ENCODE measurements around the gene CAMK1G. TPM values are rescaled to one million over a fixed set of nuclear protein-coding genes. Genes with fewer than 3 reads are reported as not detected.

Gene CAMK1G
- total RNA-seq, 1 experiment from 2014 or later, result 7.3 TPM

DNA sequence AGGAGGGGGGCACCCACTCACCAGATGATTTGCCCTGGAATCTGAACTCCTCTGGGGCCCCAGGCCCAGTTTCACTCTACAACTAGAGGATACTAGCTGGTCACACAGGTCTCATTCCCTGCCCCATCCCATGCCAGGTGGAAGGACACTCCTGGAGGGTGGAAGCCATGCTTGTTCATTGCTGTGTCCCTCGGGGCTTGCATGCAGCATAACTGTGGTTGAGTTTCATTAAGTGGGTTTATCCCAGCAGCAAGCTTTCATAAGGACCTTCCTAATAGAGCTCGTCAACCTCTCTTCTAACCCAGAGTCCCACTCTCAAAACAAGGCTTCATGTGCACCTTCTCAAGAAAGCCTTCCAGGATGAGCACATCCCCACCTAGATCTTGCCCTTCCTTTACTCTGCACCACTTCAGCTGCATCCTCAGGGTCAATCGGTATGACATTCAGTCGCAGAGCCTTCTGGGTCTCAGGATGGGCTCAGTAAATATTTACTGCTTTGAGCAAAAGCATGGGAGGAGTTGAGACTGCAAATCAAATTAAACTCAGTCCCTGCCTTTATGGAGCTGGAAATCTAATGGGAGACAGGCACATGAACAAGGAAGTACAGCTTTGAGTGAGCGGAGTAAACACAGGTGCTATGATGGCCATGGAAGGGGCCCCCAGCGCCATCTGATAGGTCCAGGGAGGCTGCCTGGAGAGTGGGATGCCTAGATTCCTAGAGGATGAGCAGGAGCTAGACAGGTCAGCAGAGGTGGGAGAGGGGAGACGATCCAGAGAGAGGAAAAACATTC is 36.4 kb downstream of the CAMK1G start:
- no peak for DNase-seq (ENCODE audit: low read depth)

DNA sequence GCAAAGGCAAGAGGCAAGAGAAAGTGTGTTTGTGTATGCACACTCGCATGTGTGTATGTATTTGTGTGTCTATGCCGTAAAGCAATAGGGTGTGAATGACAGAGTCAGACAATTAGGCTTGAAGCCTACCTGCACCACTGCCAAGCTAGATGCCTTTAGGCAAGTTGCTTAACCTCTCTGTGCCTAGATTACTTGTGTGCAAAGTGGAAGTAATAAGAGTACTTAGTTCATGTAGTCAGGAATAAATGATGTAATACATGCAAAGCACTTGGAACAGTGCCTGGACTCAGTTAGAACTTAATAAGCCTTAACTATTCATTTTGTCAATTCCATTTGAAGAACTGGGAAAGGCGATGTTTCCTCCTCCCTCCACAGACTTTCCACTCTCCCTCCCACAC is 37.0 kb downstream of the CAMK1G start:
- no peak for DNase-seq (ENCODE audit: low read depth)

DNA sequence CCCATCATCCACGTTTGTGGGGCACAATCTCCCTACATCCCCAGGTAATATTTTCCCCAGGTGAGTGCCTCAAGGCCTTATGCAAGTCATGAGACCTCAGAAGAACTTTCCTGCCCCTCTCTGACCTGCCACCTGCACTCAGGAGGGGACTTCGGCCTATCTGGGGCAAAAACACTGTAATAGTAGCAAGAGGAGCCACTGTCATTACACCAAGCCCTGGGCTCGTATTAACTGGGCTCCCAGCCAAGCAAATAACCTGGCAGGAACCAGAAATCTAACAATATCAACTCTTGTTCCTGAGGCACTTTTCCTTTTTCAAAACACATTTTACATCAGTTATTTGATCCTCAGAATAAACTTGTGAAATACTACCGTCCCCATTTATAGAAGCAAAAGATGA is 37.8 kb downstream of the CAMK1G start:
- DNase-seq (ENCODE audit: low read depth), result no peak

DNA sequence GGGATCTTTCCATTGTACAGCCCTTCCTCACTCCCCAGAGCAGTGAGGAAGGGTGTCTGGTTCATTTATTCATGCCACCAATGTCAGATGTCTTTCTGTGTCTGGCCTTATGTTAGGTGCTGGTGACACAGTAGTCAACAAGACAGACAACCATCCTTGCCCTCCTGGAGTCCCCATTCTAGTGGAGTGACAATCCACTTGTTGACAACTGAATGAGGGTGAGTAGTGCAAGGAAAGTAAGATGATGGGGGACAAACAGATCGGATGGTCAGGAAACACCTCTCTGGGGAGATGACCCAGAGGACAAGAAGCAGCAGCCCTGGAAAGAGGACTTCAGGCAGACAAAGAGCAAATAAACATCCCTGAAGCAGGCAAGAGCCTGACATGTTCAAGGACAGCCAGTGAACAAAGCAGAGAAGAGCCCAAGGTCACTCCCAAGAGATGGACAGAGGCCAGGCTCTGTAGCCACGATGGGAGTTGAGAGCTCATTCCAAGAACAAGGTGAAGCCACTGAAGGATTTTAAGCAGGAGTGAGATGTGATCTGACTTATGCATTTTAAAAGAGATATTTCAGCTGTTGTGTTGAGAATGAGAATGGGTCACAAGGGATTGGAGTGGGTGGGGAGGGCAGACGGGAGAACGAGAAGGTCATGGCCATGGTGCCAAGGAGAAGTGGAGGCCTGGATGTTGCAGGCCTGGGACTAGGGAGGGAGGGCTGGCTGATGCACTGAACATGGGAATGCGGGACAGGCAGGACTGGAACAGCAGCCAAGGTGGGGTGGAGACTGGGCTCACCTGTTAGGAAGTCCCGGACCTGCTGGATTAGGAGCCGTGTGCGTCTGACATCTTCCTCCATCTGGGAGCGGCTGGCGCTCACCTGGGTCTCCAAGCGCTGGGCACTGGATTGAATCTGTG is 38.5 kb downstream of the CAMK1G start:
- DNase-seq (ENCODE audit: low read depth), result no peak

DNA sequence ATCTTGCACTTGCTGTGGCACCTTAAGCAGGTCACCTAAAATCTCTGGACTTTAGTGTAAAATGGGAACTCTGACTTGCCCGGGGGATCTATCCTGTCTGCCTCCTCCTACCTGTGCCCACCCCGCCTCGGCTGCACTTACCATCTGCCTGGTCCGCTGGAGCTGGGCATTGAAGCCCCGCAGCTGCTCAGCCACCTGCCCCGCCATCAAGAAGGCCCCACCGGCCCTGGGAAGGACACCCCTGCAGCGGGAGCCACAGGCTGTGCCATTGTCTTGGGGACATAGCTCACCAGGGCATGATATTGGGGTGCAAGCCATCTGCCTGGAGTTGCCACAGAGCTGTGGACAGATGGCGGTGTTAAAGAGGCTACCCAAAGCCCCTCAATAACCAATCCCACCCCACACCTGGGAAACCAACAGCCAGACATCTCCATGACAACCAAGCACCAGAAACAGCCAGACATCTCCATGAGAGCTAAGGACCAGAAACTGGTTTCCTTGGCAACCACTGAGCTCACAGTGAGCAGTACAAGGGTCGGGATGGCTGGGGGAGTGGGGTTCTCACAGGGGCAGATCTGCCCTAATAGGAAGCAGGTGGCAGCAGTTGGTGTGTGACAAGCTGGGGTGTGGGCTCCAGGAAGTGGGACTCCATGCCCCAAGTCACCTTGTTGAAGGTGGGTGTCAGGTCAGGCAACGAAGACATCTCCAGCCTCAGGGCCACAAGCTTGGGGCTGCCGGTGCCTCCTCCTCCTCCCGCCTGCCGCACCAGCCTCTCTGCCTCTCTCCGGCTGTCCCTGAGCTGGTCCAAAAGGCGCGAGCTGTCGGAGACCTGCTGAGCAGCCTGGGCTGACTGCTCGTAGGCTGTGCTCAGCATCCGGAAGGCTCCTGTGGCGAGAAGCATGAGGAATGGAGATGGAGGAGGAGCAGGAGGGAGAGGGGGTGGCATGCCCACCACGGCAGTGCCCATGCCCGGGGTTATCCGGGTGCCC is 39.6 kb downstream of the CAMK1G start:
- DNase-seq (ENCODE audit: low read depth), result no peak

DNA sequence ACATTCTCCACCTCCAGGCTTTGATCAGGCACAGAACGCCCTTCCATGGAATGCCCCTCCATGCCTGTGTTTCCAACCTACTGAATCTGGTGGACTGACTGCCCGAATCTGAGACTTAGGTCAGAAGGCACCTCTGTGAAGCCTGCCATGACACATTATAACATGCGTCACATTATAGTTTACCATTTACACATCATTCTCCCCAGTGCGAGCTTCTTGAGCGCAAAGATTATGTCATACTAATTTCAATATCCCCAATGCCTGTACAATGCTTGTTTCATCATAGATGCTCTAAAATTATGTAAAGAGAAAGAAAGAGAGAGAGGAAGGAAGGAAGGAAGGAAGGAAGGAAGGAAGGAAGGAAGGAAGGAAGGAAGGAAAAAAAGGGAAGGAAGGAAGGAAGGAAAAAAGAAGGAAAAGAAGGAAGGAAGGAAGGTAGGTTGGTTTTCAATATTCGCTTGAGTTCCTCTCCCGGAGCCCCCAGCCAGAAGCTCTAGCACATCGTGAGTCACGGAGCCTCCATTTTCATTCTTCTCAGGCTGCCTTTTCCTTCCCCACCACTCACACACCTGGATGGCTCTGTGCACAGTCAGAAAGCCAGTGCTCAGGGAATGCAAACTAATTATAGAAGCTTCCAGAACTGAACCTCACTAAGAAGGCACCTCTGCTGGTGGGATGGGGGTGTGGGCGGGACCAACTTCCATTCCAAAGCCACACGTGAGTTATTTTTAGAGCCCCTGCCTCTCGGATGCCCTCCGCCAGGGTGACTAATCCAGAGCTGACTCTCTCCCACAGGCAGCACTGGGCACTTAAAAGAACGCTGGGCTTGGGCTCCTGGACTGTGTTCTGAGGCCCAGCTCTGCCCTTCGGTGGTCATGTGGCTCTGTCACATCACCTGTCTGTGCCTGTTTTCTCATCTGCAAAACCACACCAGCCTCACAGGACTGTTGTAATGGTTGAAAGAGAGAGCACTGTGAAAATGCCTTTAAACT is 41.3 kb downstream of the CAMK1G start:
- peak; percentile 67 for DNase-seq (ENCODE audit: low read depth)

DNA sequence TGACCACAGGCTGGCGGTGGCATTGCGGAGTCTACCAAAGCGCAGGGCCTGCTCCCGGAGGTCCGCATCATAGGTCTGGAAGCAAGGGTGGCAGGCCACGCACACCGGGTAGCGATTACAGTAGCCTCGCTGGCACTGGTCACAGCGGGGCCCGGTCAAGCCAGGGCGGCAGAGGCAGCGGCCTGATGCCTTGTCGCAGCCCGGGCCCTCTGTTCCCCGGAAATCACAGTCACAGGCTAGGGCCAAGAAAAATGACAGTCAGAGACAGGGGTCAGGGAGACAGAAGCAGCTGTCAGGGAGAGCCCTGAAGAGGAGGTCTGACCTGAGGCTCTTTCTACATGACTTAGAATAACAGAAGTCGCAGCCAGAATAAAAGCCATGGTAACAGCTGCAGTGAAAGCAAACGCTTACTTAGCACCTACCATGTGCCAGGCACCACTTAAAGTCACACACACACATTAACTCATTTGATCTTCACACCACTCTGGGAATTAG is 42.3 kb downstream of the CAMK1G start:
- peak; percentile 66 for DNase-seq (ENCODE audit: low read depth)

DNA sequence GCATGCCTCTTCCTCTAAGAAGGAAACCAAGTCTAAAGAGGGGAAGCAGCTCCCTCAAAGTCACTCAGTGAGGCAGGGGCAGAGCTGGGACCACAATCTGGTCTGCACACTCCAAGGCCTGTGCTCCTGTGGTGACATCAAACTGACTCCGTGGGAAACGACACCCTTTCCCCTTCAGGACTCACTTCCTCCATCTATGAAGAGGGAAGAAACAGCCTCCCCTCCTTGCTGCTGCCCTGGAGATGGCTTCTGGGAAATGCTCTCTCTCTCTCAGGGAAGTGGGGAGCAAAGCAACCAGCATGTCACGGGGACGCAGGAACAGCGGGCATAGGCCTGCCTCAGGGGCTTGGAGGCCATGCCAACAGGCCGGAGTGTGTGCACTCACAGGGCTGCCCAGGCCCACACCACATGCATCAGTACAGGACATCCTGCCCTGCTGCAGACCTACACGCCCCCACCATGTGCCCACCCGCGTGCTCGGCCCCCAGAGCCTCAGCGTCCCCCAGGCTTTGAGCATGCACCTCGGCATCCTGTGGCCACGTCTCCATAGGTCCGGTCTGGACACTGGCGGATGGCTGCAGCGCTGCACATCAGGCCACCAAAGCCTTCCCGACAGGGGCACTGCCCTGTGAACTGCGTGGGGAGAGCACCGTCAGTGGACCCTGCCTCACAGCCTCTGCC is 43.0 kb downstream of the CAMK1G start:
- no peak for DNase-seq (ENCODE audit: low read depth)

DNA sequence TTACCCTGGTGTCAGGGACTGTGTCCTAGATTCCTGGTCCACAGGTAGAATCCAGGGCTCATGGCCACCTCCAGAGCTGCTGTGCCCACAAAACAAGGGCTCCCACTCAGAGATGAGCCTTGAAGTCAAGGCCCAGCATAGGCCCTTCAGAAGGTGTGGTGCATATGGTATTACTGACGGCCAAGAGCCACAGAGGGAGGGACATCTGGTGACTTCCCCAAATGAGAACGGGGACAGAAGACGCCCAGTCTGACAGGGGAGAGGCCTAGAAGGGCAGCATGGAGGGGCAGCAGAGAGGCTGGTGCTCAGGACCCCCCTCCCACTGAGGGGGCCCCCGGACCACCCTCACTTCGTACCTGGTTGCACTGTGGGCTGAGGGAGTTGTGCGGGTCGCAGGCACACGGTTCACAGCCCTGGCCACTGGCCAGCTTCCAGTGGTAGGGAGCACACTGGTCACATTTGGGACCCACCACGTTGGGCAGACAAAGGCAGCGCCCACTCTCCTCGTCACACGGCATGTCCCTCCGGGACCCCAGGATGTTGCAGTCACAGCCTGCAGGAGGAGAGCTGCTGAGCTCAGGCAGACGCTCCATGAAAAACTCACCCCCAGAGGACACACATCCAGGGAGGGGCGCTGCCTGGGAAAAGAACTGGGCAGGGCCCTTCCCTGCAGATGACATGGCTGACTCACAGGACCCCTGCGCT is 43.7 kb downstream of the CAMK1G start:
- DNase-seq (ENCODE audit: low read depth), result no peak

DNA sequence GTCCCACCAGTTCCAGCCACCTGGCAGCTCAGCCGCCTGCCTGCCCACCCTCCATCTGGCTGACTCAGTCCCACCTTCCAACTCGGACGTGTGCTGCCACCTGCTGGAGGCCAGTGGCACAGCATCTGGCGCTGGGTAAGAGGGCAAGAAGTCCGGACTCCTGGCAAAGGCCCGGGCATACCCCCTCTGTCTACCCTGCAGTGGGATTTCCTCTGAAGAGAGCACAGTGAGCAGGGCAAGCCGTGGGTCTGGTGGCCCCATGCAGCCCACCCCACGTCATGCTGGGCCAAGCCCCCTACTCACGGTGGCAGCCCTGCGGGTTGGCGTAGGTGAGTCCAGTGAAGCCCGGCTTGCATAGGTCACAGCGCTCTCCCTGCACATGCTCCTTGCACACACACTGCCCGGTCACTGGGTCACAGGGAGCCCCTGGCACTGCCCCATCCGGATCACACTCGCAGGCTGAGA is 44.2 kb downstream of the CAMK1G start:
- peak; percentile 70 for DNase-seq (ENCODE audit: low read depth)

DNA sequence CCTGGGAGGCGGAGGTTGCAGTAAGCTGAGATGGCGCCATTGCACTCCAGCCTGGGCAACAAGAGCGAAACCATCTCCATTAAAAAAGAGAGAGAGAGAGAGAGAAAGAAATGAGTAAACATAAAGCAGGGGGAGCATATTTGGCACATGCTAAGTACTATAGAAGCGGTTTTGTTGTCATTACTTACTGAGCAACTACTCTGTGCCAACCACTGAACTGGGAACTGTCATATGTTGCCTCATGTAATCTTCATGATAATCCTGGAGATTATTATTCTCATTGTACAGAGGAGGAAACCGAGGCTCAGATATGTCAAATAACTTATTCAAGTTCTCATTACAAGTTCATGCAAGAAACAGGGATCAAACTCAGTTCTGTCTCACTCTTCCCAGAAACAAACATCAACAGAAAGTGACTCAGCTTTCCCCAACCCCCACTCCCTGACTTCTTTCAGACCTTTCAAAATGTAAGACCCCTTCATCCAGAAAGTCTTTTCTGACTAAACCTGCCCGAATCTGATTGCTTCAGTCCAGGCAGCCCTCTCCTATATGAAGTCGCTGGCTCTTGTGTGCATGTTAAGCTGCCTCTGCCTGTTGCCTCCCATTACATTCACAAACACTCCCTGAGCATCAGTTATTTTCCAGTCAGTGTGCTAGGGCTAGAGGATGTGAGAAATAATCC is 45.2 kb downstream of the CAMK1G start:
- DNase-seq (ENCODE audit: low read depth), result no peak

DNA sequence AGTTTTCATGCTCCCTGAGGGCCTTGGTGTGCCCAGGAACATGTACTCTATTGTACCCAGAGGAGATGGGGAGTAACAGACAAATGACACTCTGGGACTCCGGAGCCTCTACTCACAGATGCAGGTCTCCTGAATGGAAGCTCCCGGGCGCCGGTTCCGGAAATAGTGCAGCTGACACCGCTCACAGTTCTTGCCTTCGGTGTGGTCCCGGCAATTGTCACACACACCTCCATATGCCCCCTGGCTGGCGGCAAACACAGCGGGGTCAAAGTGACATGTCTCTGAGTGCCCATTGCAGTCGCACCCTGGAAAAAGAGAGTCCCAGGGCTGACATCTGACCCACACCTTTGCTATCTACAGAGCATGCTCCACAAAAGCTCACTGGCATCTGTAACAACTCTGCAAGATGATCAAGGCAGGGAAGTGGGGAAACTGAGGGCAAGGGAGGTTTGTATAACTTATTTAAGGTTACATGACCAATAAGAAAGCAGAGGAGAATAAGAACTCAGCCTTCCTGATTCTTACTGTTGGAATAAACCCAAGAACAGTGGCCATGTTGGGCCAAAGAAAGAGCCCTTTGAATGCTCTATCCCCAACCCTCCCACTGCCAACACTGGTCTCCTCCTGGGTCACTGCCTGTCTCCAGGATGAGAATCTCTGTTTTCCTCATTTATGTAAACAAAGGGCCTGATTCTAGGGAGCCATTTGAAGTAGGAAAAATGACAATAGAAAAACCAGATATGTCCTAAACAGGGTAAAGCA is 46.3 kb downstream of the CAMK1G start:
- DNase-seq (ENCODE audit: low read depth), result no peak

DNA sequence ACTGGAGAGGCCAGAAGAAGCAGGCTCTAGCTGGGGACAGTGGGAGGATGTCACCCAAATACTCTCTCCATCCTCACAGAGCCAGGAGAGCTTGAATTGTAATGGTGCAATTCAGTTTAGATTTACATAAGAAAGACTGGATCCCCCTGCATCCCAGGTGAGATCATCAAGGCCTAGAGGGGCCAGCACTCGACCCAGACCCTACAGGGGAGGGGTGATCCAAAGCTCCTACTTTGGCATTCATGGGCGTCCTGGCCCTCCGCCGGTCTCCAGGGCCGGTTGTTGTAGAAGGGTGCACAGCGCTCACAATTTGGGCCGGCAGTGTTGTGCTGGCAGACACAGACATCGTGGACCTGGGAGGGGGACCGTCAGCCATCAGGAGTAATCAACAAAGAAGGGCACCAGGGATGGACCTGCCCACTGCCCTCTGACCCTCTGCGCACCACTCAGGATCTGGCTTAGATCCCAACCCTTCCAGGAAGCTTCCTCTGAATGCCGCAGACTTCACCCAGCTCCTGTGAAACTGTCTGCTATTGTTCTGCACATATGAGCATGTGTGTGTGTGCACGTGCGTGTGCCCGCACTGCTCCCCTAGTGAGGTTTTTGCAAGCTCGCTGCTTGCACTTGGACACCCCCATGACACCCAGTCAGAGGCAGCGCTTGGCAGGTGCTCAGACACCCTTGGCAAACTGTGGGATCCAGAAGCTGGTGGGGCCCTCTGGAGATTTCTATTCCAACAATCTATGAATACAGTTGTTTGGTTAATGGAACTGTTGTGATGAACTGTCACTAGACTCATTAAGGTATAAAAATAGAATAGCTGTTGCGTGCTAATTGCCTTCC is 47.1 kb downstream of the CAMK1G start:
- DNase-seq (ENCODE audit: low read depth), result no peak

DNA sequence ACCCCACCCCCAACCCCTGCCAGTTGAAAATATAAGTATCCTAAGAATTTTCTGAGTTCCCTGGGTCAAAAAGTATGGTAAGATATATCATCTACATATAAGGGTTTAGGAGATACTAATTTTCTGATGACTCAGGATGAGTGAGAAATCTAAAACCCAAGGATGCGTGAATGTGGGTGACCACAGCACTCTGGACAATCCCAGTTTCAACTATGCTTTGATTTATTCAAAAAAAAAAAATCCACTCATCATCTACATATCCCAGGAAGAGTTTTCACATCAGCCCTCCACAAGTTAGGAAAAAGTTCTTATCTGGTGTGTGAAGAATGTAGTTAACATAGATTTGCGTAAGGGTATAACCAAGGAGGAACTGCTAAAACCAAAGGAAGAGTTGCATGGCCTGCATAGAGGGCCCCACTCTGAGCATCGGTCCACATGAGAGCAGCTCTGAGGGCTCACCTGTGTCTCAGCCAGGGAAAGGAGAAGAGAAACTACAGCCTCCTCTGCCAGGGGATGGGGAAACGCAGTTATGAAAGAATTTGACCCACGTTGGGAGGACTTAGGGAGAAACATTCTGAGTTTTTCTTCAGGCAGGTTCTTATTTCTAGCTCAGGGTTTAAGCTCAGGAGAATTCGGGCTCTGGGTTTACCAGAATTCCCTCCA is 50.0 kb downstream of the CAMK1G start:
- peak; percentile 80 for DNase-seq (ENCODE audit: low read depth)

DNA sequence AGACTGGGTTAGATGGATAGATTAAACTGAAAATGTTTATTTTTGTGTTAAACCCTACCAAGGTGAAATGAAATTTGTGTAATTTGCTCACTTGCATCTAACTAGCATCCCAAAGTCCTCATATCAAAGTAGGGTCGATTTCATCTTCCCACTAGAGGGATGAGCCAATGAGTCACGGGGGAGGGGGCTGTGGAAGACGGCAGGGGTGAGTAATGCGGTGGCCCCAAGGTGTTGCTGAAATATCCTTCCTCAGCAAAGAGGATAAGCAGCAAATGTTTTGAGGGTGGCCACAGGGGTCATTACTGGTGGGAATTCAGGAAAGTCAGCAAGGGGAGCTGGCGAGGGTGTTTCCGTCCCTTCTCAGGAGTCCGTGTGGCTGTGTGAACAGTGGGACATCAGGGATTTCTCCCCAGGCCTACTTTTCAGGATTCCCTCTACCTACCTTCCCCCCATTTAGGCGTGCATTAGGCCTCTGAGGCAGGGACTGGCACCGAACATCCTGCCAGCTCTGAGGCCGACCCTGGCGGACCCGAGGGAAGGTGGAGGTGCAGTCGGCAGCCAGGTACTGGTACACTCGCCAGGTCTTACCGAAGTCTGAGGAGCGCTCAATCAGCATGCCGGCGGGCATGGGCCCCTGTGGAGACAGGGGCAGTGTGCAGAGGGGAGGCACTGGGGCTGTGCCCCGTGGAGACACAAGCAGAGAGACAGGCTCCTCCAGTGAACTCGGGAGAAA is 50.7 kb downstream of the CAMK1G start:
- DNase-seq (ENCODE audit: low read depth), result peak; percentile 47

All from RPMI7951 (cell line).